ENCODE measurements around the gene CEP250.
"Not testable (repeated sequence)": the region's sequence is repeated elsewhere in the genome, so short reads cannot be mapped to it uniquely, and the experiment has no call there.

Gene CEP250

GRCh38 chr20:35541118-35541782 lies 85.9 kb downstream of the CEP250 start:
- DNase-seq: no peak

GRCh38 chr20:35541783-35542662 lies 86.6 kb downstream of the CEP250 start, which contains the start of gene ERGIC3:
Gene ERGIC3, plus strand, starts transcription at chr20:35542078. Its CDS starts 20 bp downstream, at chr20:35542098.
- peak; percentile 98 to 99 (median 99) for DNase-seq

- DNase-seq: no peak
Measured at GRCh38 chr20:35542990-35543389, 87.6 kb downstream of the CEP250 start.

GRCh38 chr20:35544436-35544835 lies 89.0 kb downstream of the CEP250 start:
- DNase-seq: no peak

GRCh38 chr20:35544941-35545340 lies 89.5 kb downstream of the CEP250 start:
- not testable (repeated sequence) for DNase-seq

- no peak for DNase-seq
Measured at GRCh38 chr20:35546127-35546526, 90.7 kb downstream of the CEP250 start.

GRCh38 chr20:35547329-35547728 lies 91.9 kb downstream of the CEP250 start:
- DNase-seq: no peak

GRCh38 chr20:35551503-35551902 lies 96.1 kb downstream of the CEP250 start:
- DNase-seq: no peak

GRCh38 chr20:35552914-35553313 lies 97.5 kb downstream of the CEP250 start:
- no peak for DNase-seq

GRCh38 chr20:35555461-35555860 lies 100.1 kb downstream of the CEP250 start:
- DNase-seq: not testable (repeated sequence)

GRCh38 chr20:35555951-35556645 lies 100.7 kb downstream of the CEP250 start:
- no peak for DNase-seq

- DNase-seq: no peak
Measured at GRCh38 chr20:35556871-35557270, 101.5 kb downstream of the CEP250 start.

- DNase-seq: no peak
Measured at GRCh38 chr20:35558451-35558850, 103.1 kb downstream of the CEP250 start.

- no peak for DNase-seq
Measured at GRCh38 chr20:35559042-35559693, 103.8 kb downstream of the CEP250 start.

GRCh38 chr20:35560105-35560511 lies 104.7 kb downstream of the CEP250 start:
- no peak for DNase-seq

GRCh38 chr20:35560541-35560940 lies 105.1 kb downstream of the CEP250 start:
- no peak for DNase-seq

GRCh38 chr20:35561268-35561667 lies 105.9 kb downstream of the CEP250 start:
- peak in 2 of 3 donors; percentile 17 to 20 for DNase-seq

GRCh38 chr20:35561671-35562070 lies 106.3 kb downstream of the CEP250 start:
- DNase-seq: no peak

GRCh38 chr20:35562541-35563110 lies 107.2 kb downstream of the CEP250 start:
- no peak for DNase-seq

- no peak for DNase-seq
Measured at GRCh38 chr20:35563834-35564233, 108.4 kb downstream of the CEP250 start.

GRCh38 chr20:35564905-35565304 lies 109.5 kb downstream of the CEP250 start:
- no peak for DNase-seq

GRCh38 chr20:35568645-35569044 lies 113.2 kb downstream of the CEP250 start:
- peak in 1 of 3 donors; percentile 6 for DNase-seq

Measured in suppressor macrophage treated with lipopolysaccharide for 1 hour (primary cell).